ENCODE data around the gene GLRX3. TPM values are rescaled to one million over a fixed set of nuclear protein-coding genes. Genes with fewer than 3 reads are reported as not detected.

GLRX3 gene
- total RNA-seq, 1 experiment from 2014 or later: 86.8 TPM

GRCh38 chr10:130167193-130167592, 31.0 kb downstream of the GLRX3 start:
- H3K4me2 ChIP-seq (ENCODE audit: low read depth, low read length, poor library complexity, severe bottlenecking): no peak overlapping the region
- H3K36me3 ChIP-seq (ENCODE audit: insufficient read depth, low read length): peaks cover 62% of the 10 kb centered on the region; the same call in 1 of the 2 replicates
- no peaks in the 10 kb centered on the region for H3K27me3 ChIP-seq (ENCODE audit: low read length)
- H2AFZ ChIP-seq (ENCODE audit: low read length): no peak overlapping the region
- no peaks in the 10 kb centered on the region for H3K9me2 ChIP-seq (replicated peaks; ENCODE audit: insufficient read depth, low read length)
- no peak overlapping the region for H3K27ac ChIP-seq (ENCODE audit: low read length)
- no peaks in the 10 kb centered on the region for H3K4me1 ChIP-seq (ENCODE audit: low read length)
- peaks cover 76% of the 10 kb centered on the region for H3K79me2 ChIP-seq (ENCODE audit: low read length)
- H3K4me3 ChIP-seq (ENCODE audit: low read length): no peak overlapping the region
- 0 out of 2 replicates have a peak, but pooled peaks cover 5% of the 10 kb centered on the region for H4K20me1 ChIP-seq (ENCODE audit: insufficient read depth, low read depth, low read length)
- DNase-seq: no peak
- H3K9ac ChIP-seq (ENCODE audit: low read length): no peak overlapping the region
- no peaks in the 10 kb centered on the region for H3K9me3 ChIP-seq (ENCODE audit: low read length)

GRCh38 chr10:130167707-130168106, 31.5 kb downstream of the GLRX3 start:
- Histone ChIP-seq H3K79me2 (ENCODE audit: low read length) (peaks cover 71% of the 10 kb centered on the region), H3K9me3 (ENCODE audit: low read length) (no peaks in the 10 kb centered on the region), H4K20me1 (ENCODE audit: insufficient read depth, low read depth, low read length) (0 out of 2 replicates have a peak, but pooled peaks cover 5% of the 10 kb centered on the region), H2AFZ (ENCODE audit: low read length) (no peak overlapping the region), H3K4me3 (ENCODE audit: low read length) (no peak overlapping the region), H3K36me3 (ENCODE audit: insufficient read depth, low read length) (peaks cover 66% of the 10 kb centered on the region; the same call in 1 of the 2 replicates), H3K4me1 (ENCODE audit: low read length) (no peaks in the 10 kb centered on the region), H3K4me2 (ENCODE audit: low read depth, low read length, poor library complexity, severe bottlenecking) (no peak overlapping the region), H3K9me2 (replicated peaks; ENCODE audit: insufficient read depth, low read length) (no peaks in the 10 kb centered on the region), H3K27ac (ENCODE audit: low read length) (no peak overlapping the region), H3K27me3 (ENCODE audit: low read length) (no peaks in the 10 kb centered on the region), H3K9ac (ENCODE audit: low read length) (no peak overlapping the region)
- no peak for DNase-seq

GRCh38 chr10:130169136-130169859, 33.1 kb downstream of the GLRX3 start:
- peaks cover 58% of the 10 kb centered on the region; the same call in 1 of the 2 replicates for H3K36me3 ChIP-seq (ENCODE audit: insufficient read depth, low read length)
- H3K79me2 ChIP-seq (ENCODE audit: low read length): peaks cover 64% of the 10 kb centered on the region
- no peak overlapping the region for H3K4me3 ChIP-seq (ENCODE audit: low read length)
- no peak for DNase-seq
- no peak overlapping the region for H3K27ac ChIP-seq (ENCODE audit: low read length)
- H2AFZ ChIP-seq (ENCODE audit: low read length): no peak overlapping the region
- no peaks in the 10 kb centered on the region for H3K9me2 ChIP-seq (replicated peaks; ENCODE audit: insufficient read depth, low read length)
- no peaks in the 10 kb centered on the region for H3K9me3 ChIP-seq (ENCODE audit: low read length)
- no peaks in the 10 kb centered on the region for H3K27me3 ChIP-seq (ENCODE audit: low read length)
- H3K9ac ChIP-seq (ENCODE audit: low read length): no peak overlapping the region
- no peaks in the 10 kb centered on the region for H3K4me1 ChIP-seq (ENCODE audit: low read length)
- 0 out of 2 replicates have a peak, but pooled peaks cover 5% of the 10 kb centered on the region for H4K20me1 ChIP-seq (ENCODE audit: insufficient read depth, low read depth, low read length)
- no peak overlapping the region for H3K4me2 ChIP-seq (ENCODE audit: low read depth, low read length, poor library complexity, severe bottlenecking)

DNA sequence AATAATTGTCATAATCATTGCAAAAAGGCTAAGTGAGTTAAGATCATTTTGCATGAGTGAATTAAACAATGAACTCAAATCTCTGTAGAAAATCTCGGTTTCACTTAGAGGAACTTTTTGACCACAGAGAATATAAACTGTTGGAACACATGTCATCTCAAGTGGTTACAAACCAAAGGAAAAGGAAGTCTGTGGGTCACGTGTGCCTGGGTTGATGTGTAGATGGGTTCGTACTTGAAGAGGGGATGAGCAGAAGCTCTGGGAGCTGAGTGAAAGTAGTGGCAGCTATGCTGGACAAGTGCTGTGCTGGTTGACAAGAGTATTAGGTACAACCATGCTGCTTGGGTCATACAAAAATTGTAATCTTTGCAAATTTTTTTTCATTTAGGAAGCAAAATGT, 35.0 kb downstream of the GLRX3 start:
- no peak overlapping the region for H3K9ac ChIP-seq (ENCODE audit: low read length)
- 0 out of 2 replicates have a peak, but pooled peaks cover 5% of the 10 kb centered on the region for H4K20me1 ChIP-seq (ENCODE audit: insufficient read depth, low read depth, low read length)
- no peak overlapping the region for H3K4me3 ChIP-seq (ENCODE audit: low read length)
- no peaks in the 10 kb centered on the region for H3K27me3 ChIP-seq (ENCODE audit: low read length)
- H3K4me2 ChIP-seq (ENCODE audit: low read depth, low read length, poor library complexity, severe bottlenecking): no peak overlapping the region
- H3K36me3 ChIP-seq (ENCODE audit: insufficient read depth, low read length): peaks cover 55% of the 10 kb centered on the region; the same call in 1 of the 2 replicates
- no peak for DNase-seq
- H3K9me3 ChIP-seq (ENCODE audit: low read length): no peaks in the 10 kb centered on the region
- H2AFZ ChIP-seq (ENCODE audit: low read length): no peak overlapping the region
- H3K9me2 ChIP-seq (replicated peaks; ENCODE audit: insufficient read depth, low read length): no peaks in the 10 kb centered on the region
- H3K4me1 ChIP-seq (ENCODE audit: low read length): no peaks in the 10 kb centered on the region
- H3K79me2 ChIP-seq (ENCODE audit: low read length): peaks cover 46% of the 10 kb centered on the region
- no peak overlapping the region for H3K27ac ChIP-seq (ENCODE audit: low read length)

DNA sequence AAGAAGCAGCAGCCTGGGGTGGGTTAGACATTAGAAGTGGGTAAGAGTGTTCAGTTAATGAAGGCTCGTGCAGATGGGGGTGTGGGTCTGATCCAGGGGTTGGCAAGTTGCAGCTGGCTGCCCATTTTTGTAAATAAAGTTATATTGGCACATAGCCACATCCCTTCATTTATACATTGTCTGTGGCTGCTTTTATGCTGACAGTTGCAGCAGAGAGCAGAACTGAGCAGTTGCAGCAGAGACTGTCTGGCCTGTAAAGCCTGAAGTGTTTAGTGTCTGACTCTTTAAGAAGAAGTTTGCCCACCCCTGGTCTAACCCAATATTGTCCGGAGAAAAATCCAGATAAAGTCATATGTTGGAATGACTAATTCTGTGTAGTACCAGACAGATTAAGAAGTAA, 38.1 kb downstream of the GLRX3 start:
- no peaks in the 10 kb centered on the region for H3K9me2 ChIP-seq (replicated peaks; ENCODE audit: insufficient read depth, low read length)
- no peak overlapping the region for H3K4me3 ChIP-seq (ENCODE audit: low read length)
- H3K27ac ChIP-seq (ENCODE audit: low read length): no peak overlapping the region
- H3K9me3 ChIP-seq (ENCODE audit: low read length): no peaks in the 10 kb centered on the region
- H3K36me3 ChIP-seq (ENCODE audit: insufficient read depth, low read length): peaks cover 38% of the 10 kb centered on the region
- no peaks in the 10 kb centered on the region for H3K4me1 ChIP-seq (ENCODE audit: low read length)
- H3K4me2 ChIP-seq (ENCODE audit: low read depth, low read length, poor library complexity, severe bottlenecking): no peak overlapping the region
- peaks cover 30% of the 10 kb centered on the region for H3K79me2 ChIP-seq (ENCODE audit: low read length)
- H3K9ac ChIP-seq (ENCODE audit: low read length): no peak overlapping the region
- H4K20me1 ChIP-seq (ENCODE audit: insufficient read depth, low read depth, low read length): no peaks in the 10 kb centered on the region
- no peaks in the 10 kb centered on the region for H3K27me3 ChIP-seq (ENCODE audit: low read length)
- no peak for DNase-seq
- H2AFZ ChIP-seq (ENCODE audit: low read length): no peak overlapping the region

GRCh38 chr10:130175074-130175473, 38.9 kb downstream of the GLRX3 start:
- Histone ChIP-seq H3K36me3 (ENCODE audit: insufficient read depth, low read length) (peaks cover 34% of the 10 kb centered on the region), H3K9me2 (replicated peaks; ENCODE audit: insufficient read depth, low read length) (no peaks in the 10 kb centered on the region), H3K27me3 (ENCODE audit: low read length) (no peaks in the 10 kb centered on the region), H3K9me3 (ENCODE audit: low read length) (no peaks in the 10 kb centered on the region), H4K20me1 (ENCODE audit: insufficient read depth, low read depth, low read length) (no peaks in the 10 kb centered on the region), H3K4me1 (ENCODE audit: low read length) (no peaks in the 10 kb centered on the region), H2AFZ (ENCODE audit: low read length) (no peak overlapping the region), H3K27ac (ENCODE audit: low read length) (no peak overlapping the region), H3K79me2 (ENCODE audit: low read length) (peaks cover 23% of the 10 kb centered on the region), H3K4me3 (ENCODE audit: low read length) (no peak overlapping the region), H3K4me2 (ENCODE audit: low read depth, low read length, poor library complexity, severe bottlenecking) (no peak overlapping the region), H3K9ac (ENCODE audit: low read length) (no peak overlapping the region)
- DNase-seq: no peak

GRCh38 chr10:130177250-130177649, 41.1 kb downstream of the GLRX3 start:
- Histone ChIP-seq H3K27ac (ENCODE audit: low read length) (no peak overlapping the region), H4K20me1 (ENCODE audit: insufficient read depth, low read depth, low read length) (no peaks in the 10 kb centered on the region), H3K27me3 (ENCODE audit: low read length) (no peaks in the 10 kb centered on the region), H3K4me3 (ENCODE audit: low read length) (no peak overlapping the region), H3K9me3 (ENCODE audit: low read length) (no peaks in the 10 kb centered on the region), H3K9ac (ENCODE audit: low read length) (no peak overlapping the region), H3K36me3 (ENCODE audit: insufficient read depth, low read length) (peaks cover 37% of the 10 kb centered on the region), H3K9me2 (replicated peaks; ENCODE audit: insufficient read depth, low read length) (no peaks in the 10 kb centered on the region), H3K4me1 (ENCODE audit: low read length) (no peaks in the 10 kb centered on the region), H3K79me2 (ENCODE audit: low read length) (peaks cover 20% of the 10 kb centered on the region; the same call in 1 of the 2 replicates), H2AFZ (ENCODE audit: low read length) (no peak overlapping the region), H3K4me2 (ENCODE audit: low read depth, low read length, poor library complexity, severe bottlenecking) (no peak overlapping the region)
- no peak for DNase-seq

DNA sequence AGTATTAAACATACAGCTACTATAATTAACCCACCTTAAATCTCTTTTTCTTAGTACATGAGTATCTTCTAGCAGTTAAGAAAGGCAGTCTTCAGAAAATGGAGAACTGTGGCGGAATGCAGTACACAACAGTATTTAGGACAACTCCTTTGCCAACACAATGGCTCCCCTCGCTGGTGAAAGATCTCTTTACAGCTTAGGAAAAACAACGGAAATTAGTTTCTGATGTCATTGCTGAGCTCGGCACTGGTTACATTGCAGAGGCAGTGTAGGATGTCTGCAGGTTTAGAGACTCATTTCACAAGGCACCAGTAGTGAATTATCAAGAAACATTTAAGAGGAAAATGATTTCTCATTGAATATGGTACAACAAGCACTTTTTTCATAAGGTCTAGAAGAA, 43.4 kb downstream of the GLRX3 start:
- no peak overlapping the region for H3K4me2 ChIP-seq (ENCODE audit: low read depth, low read length, poor library complexity, severe bottlenecking)
- H4K20me1 ChIP-seq (ENCODE audit: insufficient read depth, low read depth, low read length): no peaks in the 10 kb centered on the region
- peak; percentile 83 for DNase-seq
- H3K27me3 ChIP-seq (ENCODE audit: low read length): no peaks in the 10 kb centered on the region
- H3K36me3 ChIP-seq (ENCODE audit: insufficient read depth, low read length): peaks cover 46% of the 10 kb centered on the region
- no peaks in the 10 kb centered on the region for H3K4me1 ChIP-seq (ENCODE audit: low read length)
- H3K27ac ChIP-seq (ENCODE audit: low read length): no peak overlapping the region
- no peak overlapping the region for H3K4me3 ChIP-seq (ENCODE audit: low read length)
- no peak overlapping the region for H2AFZ ChIP-seq (ENCODE audit: low read length)
- H3K9me3 ChIP-seq (ENCODE audit: low read length): no peaks in the 10 kb centered on the region
- no peak overlapping the region for H3K9ac ChIP-seq (ENCODE audit: low read length)
- H3K79me2 ChIP-seq (ENCODE audit: low read length): peaks cover 17% of the 10 kb centered on the region; the same call in 1 of the 2 replicates
- H3K9me2 ChIP-seq (replicated peaks; ENCODE audit: insufficient read depth, low read length): no peaks in the 10 kb centered on the region

Measured in Karpas-422 (cell line).